Stimulated activated CD8-positive, alpha-beta memory T cell treated with anti-CD3 and anti-CD28 coated beads, Interleukin-7, amount 100 ng/mL, for 1 hour (primary cell): ENCODE measurements around the gene BUB1B.

Experiments used
- DNase-seq, 2 donors: peaks; one replicate each; pipeline ENCODE4 v3.0.0-alpha.2; 2020; ENCODE audit warnings: low read depth in 2 of 2

BUB1B gene

GRCh38 chr15:40239693-40240618 is 79.1 kb downstream of the BUB1B start:
- DNase-seq, result no peak

DNA sequence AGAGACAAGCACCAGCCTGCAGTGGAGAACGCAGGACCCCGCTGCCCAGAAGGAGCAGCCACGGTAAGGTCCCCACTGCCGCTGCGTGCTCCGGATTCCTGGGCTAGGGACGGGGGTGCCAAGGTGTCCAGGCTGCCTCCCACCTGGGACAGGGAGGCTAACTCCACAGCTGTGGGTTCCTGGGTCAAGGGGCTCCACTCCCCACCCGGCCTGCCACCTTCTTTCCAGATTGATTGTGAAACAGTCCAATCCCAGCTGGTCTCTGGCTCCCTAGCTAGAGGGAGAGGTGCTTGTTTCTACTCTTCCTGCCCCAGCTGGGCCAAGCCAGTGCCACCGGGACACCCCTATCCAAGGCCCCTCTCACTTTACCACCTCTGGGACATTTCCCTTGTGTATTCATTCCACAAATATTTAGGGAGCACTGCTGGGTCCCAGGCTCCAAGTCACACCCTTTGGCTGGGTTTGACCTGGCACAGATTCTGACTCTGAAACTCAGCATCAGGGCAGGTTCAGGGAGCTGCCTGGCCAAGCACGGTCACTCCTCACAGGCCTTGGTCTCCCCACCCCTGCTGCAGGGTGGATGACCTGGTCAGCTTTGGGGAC is 79.9 kb downstream of the BUB1B start:
- DNase-seq, result no peak

DNA sequence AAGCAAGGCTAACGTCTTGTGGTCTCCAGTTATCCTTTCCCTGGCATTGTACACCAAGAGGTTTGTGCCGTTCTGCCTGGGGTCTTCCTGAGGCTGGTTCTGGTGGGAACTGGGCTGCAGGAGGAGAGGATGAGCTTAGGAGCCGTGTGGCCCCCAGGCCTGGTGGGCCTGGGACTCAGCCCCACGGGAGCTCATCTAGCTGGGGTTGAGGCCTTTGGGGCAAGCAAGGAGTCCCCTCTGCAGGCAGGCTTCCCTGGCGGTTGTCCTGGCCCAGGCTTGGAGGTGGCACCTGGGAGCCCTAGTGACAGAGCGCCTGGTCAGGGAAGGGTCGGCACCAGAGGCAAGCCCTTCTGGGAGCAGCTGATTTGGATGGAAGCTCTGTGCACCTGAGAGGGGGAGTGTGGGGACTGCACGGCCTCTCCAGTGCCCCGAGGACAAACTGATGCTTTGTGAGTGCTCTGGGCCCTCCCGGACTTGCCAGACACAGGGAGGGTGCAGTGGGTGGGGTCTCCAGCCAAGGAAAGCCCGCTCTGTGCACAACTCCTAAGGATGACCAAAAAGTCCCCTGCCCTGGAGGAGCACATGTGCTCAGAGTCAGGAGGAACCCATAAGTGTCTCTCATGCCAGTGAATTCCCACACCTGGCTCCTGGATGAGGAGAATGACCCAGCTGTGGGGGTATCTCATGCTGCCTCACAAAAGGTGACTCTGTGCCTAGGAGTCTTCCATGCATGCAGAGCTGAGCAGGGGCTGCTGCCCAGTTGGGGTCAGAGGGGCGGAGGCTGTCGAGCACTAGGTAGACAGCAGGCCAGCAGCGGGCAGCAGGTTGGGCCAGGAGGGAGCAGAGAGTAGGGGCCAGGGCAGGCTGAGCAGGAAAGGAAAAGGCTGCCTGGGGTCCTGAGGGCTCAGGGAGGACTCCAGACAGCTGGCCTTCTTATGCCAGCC is 80.7 kb downstream of the BUB1B start:
- DNase-seq, result no peak

GRCh38 chr15:40242213-40242599 is 81.3 kb downstream of the BUB1B start:
- no peak for DNase-seq

GRCh38 chr15:40242601-40243000 is 81.7 kb downstream of the BUB1B start:
- DNase-seq, result no peak

DNA sequence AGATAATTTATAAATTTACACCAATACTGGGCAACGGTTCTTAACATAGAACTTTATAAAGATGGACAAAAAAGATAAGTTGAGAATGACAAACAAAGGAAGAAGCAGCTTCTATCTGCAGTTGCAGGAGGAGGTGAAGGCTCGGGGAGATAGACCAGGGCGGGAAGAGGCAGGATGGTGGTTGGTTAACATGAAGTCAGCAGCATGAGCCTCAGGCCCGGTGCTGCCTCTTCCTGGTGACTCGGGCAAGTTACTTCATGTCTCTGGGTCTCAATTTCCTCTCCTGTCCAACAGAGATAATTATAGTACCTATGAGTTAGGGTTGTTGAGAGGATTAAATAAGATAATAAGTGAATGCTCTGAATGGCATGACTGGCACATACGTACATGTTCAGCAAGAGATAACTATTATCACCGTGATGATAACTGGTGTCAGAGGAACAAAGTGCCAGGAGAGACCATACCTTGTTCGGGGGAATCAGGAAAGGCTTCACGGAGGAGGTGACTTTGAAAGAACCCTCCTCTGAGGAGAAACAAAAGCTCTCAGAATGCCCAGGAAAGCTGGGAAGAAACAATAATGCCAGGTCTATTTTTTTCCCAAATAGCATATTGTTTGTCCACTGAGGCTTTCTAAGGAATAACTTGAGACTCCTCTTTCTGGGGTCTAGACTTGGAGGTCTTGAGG is 82.4 kb downstream of the BUB1B start:
- no peak for DNase-seq

GRCh38 chr15:40244961-40245523 is 84.2 kb downstream of the BUB1B start:
- no peak for DNase-seq

DNA sequence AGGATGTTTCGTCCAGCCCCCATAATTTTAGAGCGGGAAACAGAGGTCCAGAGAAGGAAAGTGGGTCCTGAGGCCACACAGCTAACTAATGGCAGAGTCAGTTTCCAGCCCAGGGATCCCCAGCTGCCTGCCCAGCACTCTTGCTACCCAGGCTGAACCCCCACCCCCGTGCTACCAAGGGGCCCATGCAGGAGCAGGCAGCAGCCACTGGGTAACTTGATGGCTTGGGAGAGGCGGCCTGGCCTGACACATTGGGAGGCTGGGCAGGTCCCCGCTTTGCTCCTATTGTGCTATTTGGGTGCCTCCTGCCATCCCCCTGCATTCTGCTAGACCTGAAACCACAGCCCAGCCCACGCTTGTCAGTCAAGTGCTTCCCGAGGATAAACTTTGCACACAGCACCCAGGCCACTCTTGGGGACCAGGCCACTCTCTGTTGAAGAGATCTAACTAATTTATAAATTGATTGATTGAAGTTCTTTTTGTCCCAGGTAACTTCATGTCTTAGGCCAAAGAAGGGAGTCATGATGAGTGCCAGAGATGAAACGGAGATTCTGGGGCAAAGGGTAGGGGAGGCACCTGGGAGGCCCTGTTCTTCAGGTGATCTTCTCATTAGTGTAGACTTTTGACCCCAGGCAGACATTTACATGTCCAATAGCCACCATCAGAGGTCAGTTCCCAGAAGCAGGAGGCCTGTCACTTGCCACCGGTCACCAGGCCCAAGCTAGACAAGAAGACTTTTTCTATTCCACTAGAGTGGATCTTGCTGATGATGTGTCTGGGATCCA is 85.0 kb downstream of the BUB1B start:
- DNase-seq, result no peak

- no peak for DNase-seq
Measured at GRCh38 chr15:40246496-40247280, 85.8 kb downstream of the BUB1B start.

GRCh38 chr15:40247406-40247971 is 86.6 kb downstream of the BUB1B start:
- DNase-seq, result no peak

- DNase-seq, result no peak
Measured at GRCh38 chr15:40248006-40248783, 87.3 kb downstream of the BUB1B start.

- no peak for DNase-seq
Measured at GRCh38 chr15:40249477-40250303, 88.8 kb downstream of the BUB1B start.

DNA sequence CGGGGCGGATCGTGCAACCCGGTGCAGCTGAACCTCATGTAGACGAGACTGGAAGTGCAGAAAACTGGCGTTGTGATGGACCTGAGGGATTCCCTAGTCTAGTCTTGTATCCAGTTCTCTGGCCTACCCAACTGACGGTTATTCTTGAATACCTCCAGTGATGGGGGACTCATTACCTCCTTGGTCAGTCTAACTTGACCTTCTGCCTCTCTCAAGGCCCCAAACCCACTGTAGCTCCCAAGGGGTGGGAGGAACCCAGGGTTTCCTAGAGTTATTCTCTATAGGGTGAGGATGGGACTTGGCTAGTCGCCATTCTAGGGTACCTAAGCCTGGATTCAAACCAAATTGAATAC is 89.4 kb downstream of the BUB1B start:
- DNase-seq, result no peak

DNA sequence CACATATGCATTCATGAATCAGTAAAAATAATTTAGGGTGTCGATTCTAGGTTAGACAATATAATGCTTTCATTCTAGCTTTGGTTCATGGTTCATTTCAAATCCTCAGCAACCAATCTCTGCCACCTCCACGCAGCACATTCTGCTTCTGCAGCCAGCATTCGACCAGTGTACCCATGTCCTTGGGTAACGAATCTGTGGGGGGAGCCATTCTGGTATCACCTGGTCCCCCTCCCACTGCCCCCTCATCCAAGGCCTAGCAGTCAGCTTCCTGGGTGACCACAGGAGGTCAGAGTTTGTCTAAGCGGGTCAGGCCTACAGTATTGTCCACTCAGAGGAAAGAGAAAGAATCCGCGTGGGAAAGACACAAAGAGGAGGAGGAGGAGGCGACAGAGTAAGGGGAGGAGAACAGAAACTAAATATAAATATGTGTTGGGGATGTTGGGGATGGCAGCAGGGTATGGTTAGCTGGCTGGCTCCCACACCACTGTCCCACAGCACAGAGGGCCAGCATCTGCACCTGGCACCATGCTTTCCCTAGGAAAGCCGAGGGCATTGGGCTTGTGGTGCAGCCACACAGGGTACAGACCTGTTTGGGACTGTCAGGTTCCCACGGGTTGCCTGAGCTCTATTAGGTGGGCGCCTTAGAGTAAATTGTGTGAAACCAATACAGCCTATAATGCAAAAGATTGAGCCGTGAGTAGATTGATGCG is 90.1 kb downstream of the BUB1B start:
- no peak for DNase-seq

GRCh38 chr15:40251486-40252140 is 90.7 kb downstream of the BUB1B start:
- DNase-seq, result no peak

DNA sequence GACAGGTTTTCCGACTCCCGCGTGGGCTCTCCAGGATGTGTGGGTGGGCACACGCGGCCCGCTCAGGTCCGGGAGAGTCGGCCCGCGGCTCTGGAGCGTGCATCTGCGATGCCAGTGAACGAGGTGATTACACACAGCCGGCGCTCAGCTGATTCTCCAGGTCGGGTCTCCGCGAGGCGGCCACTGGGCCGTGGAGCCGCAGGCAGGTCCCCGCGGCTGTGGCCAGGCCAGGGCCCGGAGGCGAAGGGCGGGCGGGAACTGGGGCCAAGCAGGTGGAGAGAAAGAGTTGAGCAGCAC is 91.2 kb downstream of the BUB1B start:
- DNase-seq, result no peak
